SK-N-SH (cell line): Measurements from ENCODE around the gene SLCO3A1. TPM values are rescaled to one million over a fixed set of nuclear protein-coding genes. Genes with fewer than 3 reads are reported as not detected.

Experiments used
- CTCF ChIA-PET: fragments of 300-600, 350-600 bp; formaldehyde crosslinking; extraction: SDS; loops from one replicate; lab custom pipeline; 2021; lab: Yijun Ruan, JAX
- POLR2A ChIA-PET: fragments of 350-600 bp; sonication (Branson Sonifier 250); formaldehyde crosslinking; extraction: SDS; loops from one replicate; lab custom pipeline; 2020; ENCODE audit warnings: antibody characterized with exemption, inconsistent platforms; lab: Yijun Ruan, JAX
- DNase-seq: peaks from one replicate; pipeline ENCODE4 v3.0.0; 2012
- H2AFZ ChIP-seq: fragments of 200-600 bp; sonication (generic); 2 replicates; pipeline ENCODE4 v1.8.1; 2016; ENCODE audit warnings: antibody characterized with exemption, mild to moderate bottlenecking, low read depth
- H3F3A ChIP-seq: fragments of 200-600 bp; sonication (generic); replicated peaks from 2 replicates; pipeline ENCODE3; 2016; ENCODE audit warnings: antibody characterized with exemption, mild to moderate bottlenecking; ENCODE audit not compliant: insufficient read depth
- H3K27ac ChIP-seq, 2 experiments: fragments of 200-500 bp in 1 of 2; fragments of 200-600 bp in 1 of 2; sonication (Bioruptor generic) in 1 of 2; sonication (generic), shearing (Covaris generic) in 1 of 2; 2 replicates each; pipeline versions ENCODE4 v1.5.1 to v1.6.1; 2014 to 2016; ENCODE audit warnings: low read depth in 2 of 2, inconsistent platforms in 1 of 2, low read length in 1 of 2, mild to moderate bottlenecking in 1 of 2, mixed read lengths in 1 of 2
- H3K27me3 ChIP-seq: fragments of 200-600 bp; sonication (generic), shearing (Covaris generic); 2 replicates; pipeline ENCODE4 v1.6.1; 2016; ENCODE audit warnings: mixed run types; ENCODE audit not compliant: insufficient read depth
- H3K36me3 ChIP-seq, 2 experiments: fragments of 200-500 bp in 1 of 2; fragments of 200-600 bp in 1 of 2; sonication (Bioruptor generic) in 1 of 2; sonication (generic) in 1 of 2; replicated peaks in 1 of 2; 2 replicates each; pipeline versions ENCODE3 to v1.5.1; 2014 to 2016; ENCODE audit warnings: low read length in 1 of 2, mild to moderate bottlenecking in 1 of 2; ENCODE audit not compliant: insufficient read depth in 2 of 2, control insufficient read depth in 1 of 2
- H3K4me1 ChIP-seq, 2 experiments: fragments of 200-500 bp in 1 of 2; fragments of 200-600 bp in 1 of 2; sonication (Bioruptor generic) in 1 of 2; sonication (generic), shearing (Covaris generic) in 1 of 2; 2 replicates each; pipeline versions ENCODE4 v1.5.1 to v1.6.1; 2014 to 2016; ENCODE audit warnings: low read depth in 1 of 2, low read length in 1 of 2, mixed run types in 1 of 2; ENCODE audit not compliant: insufficient read depth in 2 of 2, control insufficient read depth in 1 of 2
- H3K4me2 ChIP-seq: fragments of 200-600 bp; sonication (generic), shearing (Covaris generic); 2 replicates; pipeline ENCODE4 v1.6.1; 2017; ENCODE audit warnings: mixed run types
- H3K4me3 ChIP-seq, 2 experiments: fragments of 200-500 bp in 1 of 2; fragments of 200-600 bp in 1 of 2; sonication (Bioruptor generic) in 1 of 2; sonication (generic), shearing (Covaris generic) in 1 of 2; 2 replicates each; pipeline versions ENCODE4 v1.5.1 to v1.8.1; 2014 to 2016; ENCODE audit warnings: low read depth in 2 of 2, inconsistent platforms in 1 of 2, low read length in 1 of 2, mild to moderate bottlenecking in 1 of 2, mixed read lengths in 1 of 2, moderate library complexity in 1 of 2
- H3K79me2 ChIP-seq: fragments of 200-600 bp; sonication (generic); 2 replicates; pipeline ENCODE4 v1.8.1; 2017; ENCODE audit warnings: mild to moderate bottlenecking; ENCODE audit not compliant: insufficient read depth
- H3K9ac ChIP-seq: fragments of 200-600 bp; sonication (generic); 2 replicates; pipeline ENCODE4 v1.6.1; 2017; ENCODE audit warnings: mixed run types
- H3K9me2 ChIP-seq: fragments of 200-600 bp; sonication (generic); 2 replicates; pipeline ENCODE4 v1.6.1; 2017; ENCODE audit warnings: mixed run types
- H3K9me3 ChIP-seq: fragments of 200-600 bp; sonication (generic); 2 replicates; pipeline ENCODE4 v1.6.1; 2017; ENCODE audit warnings: mixed run types, mild to moderate bottlenecking, moderate library complexity
- H4K20me1 ChIP-seq: fragments of 200-600 bp; sonication (generic); 2 replicates; pipeline ENCODE4 v1.6.1; 2017; ENCODE audit warnings: mild to moderate bottlenecking, mixed run types; ENCODE audit not compliant: insufficient read depth
- ELF1 ChIP-seq: IDR thresholded peaks from 2 replicates; pipeline ENCODE4 v1.4.0; 2012
- EP300 ChIP-seq, 2 experiments: IDR thresholded peaks; 2 replicates each; pipeline versions ENCODE4 v1.4.0 to v1.6.1; 2012; ENCODE audit warnings: borderline replicate concordance in 1 of 2, low read depth in 1 of 2, low read length in 1 of 2
- EZH2phosphoT487 ChIP-seq: fragments of 200-600 bp; sonication (generic); IDR thresholded peaks from 2 replicates; pipeline ENCODE4 v1.6.1; 2017; ENCODE audit warnings: low read depth, mixed run types, mild to moderate bottlenecking, antibody characterized with exemption, moderate library complexity, borderline replicate concordance
- FOXJ3 ChIP-seq: sonication (generic); formaldehyde crosslinking; IDR thresholded peaks from 2 replicates; pipeline ENCODE4 v1.5.1; 2020; ENCODE audit warnings: mild to moderate bottlenecking, missing genetic modification reagents
- GABPA ChIP-seq: IDR thresholded peaks from 2 replicates; pipeline ENCODE4 v1.4.0; 2012; ENCODE audit warnings: low read depth, mild to moderate bottlenecking
- JUND ChIP-seq: IDR thresholded peaks from 2 replicates; pipeline ENCODE4 v1.4.0; 2012
- MXI1 ChIP-seq: IDR thresholded peaks from 2 replicates; pipeline ENCODE4 v1.6.1; 2012; ENCODE audit warnings: mild to moderate bottlenecking, low read depth, low read length, improper control_type of control experiment
- NFIC ChIP-seq: IDR thresholded peaks from 2 replicates; pipeline ENCODE4 v1.4.0; 2012; ENCODE audit warnings: borderline replicate concordance
- POLR2AphosphoS5 ChIP-seq: IDR thresholded peaks from 2 replicates; pipeline ENCODE4 v1.6.1; 2012; ENCODE audit warnings: low read depth, low read length
- RAD21 ChIP-seq: IDR thresholded peaks from 2 replicates; pipeline ENCODE4 v1.6.1; 2012; ENCODE audit warnings: mild to moderate bottlenecking, low read length
- SMC3 ChIP-seq: IDR thresholded peaks from 2 replicates; pipeline ENCODE4 v1.6.1; 2012; ENCODE audit warnings: low read depth, low read length, improper control_type of control experiment
- TAF1 ChIP-seq: IDR thresholded peaks from 2 replicates; pipeline ENCODE4 v1.6.1; 2012; ENCODE audit warnings: low read depth, mild to moderate bottlenecking, low read length, moderate library complexity, borderline replicate concordance
- TCF12 ChIP-seq: IDR thresholded peaks from 2 replicates; pipeline ENCODE4 v1.4.0; 2012
- YY1 ChIP-seq: IDR thresholded peaks from 2 replicates; pipeline ENCODE4 v1.4.0; 2012; ENCODE audit warnings: low read depth, mild to moderate bottlenecking
- WGBS: methylation state at CpG from one replicate; pipeline ENCODE4 v1.1.6; 2017; ENCODE audit warnings: low lambda C conversion rate; 5-methylcytosine and 5-hydroxymethylcytosine counted together
- polyA plus RNA-seq, 3 experiments: library from polyadenylated mRNA; depleted of rRNA; stranded (reverse); fragments of >200 nt; gene quantifications; 2 replicates each; pipeline ENCODE4 v1.2.3, GENCODE V29; 2012
- TF ChIP-seq, protein P1 (sequence below): IDR thresholded peaks from 2 replicates; pipeline ENCODE4 v1.4.0; 2012; ENCODE audit warnings: low read depth
- TF ChIP-seq, protein P2 (sequence below): IDR thresholded peaks from 2 replicates; pipeline ENCODE4 v1.4.0; 2012; ENCODE audit warnings: low read depth, borderline replicate concordance
- TF ChIP-seq, protein P3 (sequence below): IDR thresholded peaks from 2 replicates; pipeline ENCODE4 v1.6.1; 2012; ENCODE audit warnings: mild to moderate bottlenecking, low read depth, low read length, moderate library complexity

The SLCO3A1 gene
- polyA plus RNA-seq, 1 of the 3 experiments (the other 2 are of a cell fraction), result 19.7 TPM

DNA sequence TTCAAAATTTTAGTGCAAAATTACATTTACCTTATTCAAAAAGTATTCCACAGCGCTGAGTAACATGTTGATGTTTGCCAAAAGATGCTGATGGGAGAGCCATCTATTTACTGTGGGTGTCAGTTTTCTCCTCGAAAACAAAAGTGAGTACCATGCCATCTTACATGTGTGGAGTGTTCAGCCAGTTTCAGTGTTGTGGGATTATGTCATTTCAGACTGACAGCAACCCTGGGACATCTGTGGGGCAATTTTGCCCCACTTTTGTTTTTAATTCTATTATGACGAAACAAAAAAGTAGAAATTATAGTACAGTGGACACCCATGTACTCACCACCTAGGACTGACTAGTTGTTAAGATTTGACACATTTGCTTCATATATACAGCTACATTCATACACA, 19.6 kb downstream of the SLCO3A1 start:
- Histone ChIP-seq H3K79me2 (peaks cover 34% of the 10 kb centered on the region; the same call in 1 of the 2 replicates), H3F3A (peaks cover 6% of the 10 kb centered on the region), H3K9me2 (no peaks in the 10 kb centered on the region), H3K9ac (no peak overlapping the region), H3K4me3 (no peak overlapping the region), H2AFZ (no peak overlapping the region), H3K4me2 (no peak overlapping the region), H3K4me1 (no peaks in the 10 kb centered on the region; a peak in 1 of 4 replicates), H4K20me1 (no peaks in the 10 kb centered on the region), H3K36me3 (no peaks in the 10 kb centered on the region), H3K27ac (no peak overlapping the region), H3K9me3 (no peaks in the 10 kb centered on the region), H3K27me3 (no peaks in the 10 kb centered on the region)
- 64% methylated on average over 3 of the region's 3 CpGs for WGBS
- ChIA-PET POLR2A (no interaction called here), CTCF (no interaction called here)
- no peak for DNase-seq
- TF ChIP-seq GABPA (no peak), TCF12 (no peak), RAD21 (no peak), NFIC (no peak), YY1 (no peak), POLR2AphosphoS5 (no peak), FOXJ3 (CRISPR knock-in tag) (no peak), JUND (no peak), ELF1 (no peak)
- TF ChIP-seq, protein P1, sequence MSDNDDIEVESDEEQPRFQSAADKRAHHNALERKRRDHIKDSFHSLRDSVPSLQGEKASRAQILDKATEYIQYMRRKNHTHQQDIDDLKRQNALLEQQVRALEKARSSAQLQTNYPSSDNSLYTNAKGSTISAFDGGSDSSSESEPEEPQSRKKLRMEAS, result no peak
- TF ChIP-seq, protein P2, sequence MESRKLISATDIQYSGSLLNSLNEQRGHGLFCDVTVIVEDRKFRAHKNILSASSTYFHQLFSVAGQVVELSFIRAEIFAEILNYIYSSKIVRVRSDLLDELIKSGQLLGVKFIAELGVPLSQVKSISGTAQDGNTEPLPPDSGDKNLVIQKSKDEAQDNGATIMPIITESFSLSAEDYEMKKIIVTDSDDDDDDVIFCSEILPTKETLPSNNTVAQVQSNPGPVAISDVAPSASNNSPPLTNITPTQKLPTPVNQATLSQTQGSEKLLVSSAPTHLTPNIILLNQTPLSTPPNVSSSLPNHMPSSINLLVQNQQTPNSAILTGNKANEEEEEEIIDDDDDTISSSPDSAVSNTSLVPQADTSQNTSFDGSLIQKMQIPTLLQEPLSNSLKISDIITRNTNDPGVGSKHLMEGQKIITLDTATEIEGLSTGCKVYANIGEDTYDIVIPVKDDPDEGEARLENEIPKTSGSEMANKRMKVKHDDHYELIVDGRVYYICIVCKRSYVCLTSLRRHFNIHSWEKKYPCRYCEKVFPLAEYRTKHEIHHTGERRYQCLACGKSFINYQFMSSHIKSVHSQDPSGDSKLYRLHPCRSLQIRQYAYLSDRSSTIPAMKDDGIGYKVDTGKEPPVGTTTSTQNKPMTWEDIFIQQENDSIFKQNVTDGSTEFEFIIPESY, result no peak

DNA sequence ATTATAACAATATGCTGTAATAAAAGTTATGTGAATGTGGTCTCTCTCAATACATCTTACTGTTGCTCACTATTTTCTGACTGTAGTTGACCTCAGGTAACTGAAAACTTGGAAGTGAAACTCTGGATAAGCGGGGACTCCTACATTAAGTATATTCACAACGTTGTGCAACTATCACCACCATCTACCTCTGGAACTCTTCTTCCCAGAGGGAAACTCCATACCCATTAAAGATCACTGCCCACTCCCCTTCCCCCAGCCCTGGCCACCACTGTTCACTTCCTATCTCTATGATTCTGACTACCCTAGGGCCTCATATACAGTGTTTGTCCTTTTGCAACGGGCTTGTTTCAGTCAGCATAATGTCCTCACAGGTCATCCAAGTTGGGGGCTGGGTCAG, 20.7 kb downstream of the SLCO3A1 start:
- 63% methylated on average over 3 of the region's 3 CpGs for WGBS
- no peak overlapping the region for H3K4me3 ChIP-seq
- ChIA-PET CTCF (interaction anchor here (0.8 kb wide), 1 partner anchor 29 kb away, joined by 4 read pairs; no protein-coding TSS in a partner anchor), POLR2A (no interaction called here)
- TF ChIP-seq SMC3 (no peak), MXI1 (no peak), TAF1 (no peak), TCF12 (no peak), FOXJ3 (CRISPR knock-in tag) (no peak), EP300 (IDR thresholded peaks at IDR 0.05; ENCODE audit: borderline replicate concordance in 1 of 2, low read depth in 1 of 2, low read length in 1 of 2) (no peak), EZH2phosphoT487 (no peak), ELF1 (no peak)
- TF ChIP-seq, protein P2, result no peak
- TF ChIP-seq, protein P3, sequence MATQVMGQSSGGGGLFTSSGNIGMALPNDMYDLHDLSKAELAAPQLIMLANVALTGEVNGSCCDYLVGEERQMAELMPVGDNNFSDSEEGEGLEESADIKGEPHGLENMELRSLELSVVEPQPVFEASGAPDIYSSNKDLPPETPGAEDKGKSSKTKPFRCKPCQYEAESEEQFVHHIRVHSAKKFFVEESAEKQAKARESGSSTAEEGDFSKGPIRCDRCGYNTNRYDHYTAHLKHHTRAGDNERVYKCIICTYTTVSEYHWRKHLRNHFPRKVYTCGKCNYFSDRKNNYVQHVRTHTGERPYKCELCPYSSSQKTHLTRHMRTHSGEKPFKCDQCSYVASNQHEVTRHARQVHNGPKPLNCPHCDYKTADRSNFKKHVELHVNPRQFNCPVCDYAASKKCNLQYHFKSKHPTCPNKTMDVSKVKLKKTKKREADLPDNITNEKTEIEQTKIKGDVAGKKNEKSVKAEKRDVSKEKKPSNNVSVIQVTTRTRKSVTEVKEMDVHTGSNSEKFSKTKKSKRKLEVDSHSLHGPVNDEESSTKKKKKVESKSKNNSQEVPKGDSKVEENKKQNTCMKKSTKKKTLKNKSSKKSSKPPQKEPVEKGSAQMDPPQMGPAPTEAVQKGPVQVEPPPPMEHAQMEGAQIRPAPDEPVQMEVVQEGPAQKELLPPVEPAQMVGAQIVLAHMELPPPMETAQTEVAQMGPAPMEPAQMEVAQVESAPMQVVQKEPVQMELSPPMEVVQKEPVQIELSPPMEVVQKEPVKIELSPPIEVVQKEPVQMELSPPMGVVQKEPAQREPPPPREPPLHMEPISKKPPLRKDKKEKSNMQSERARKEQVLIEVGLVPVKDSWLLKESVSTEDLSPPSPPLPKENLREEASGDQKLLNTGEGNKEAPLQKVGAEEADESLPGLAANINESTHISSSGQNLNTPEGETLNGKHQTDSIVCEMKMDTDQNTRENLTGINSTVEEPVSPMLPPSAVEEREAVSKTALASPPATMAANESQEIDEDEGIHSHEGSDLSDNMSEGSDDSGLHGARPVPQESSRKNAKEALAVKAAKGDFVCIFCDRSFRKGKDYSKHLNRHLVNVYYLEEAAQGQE, result no peak
- TF ChIP-seq, protein P1, result no peak
- H2AFZ ChIP-seq, result no peak overlapping the region
- H3K27ac ChIP-seq, result no peak overlapping the region
- no peak for DNase-seq
- no peaks in the 10 kb centered on the region for H3K27me3 ChIP-seq
- no peak overlapping the region for H3K4me2 ChIP-seq
- H3K79me2 ChIP-seq, result peaks cover 25% of the 10 kb centered on the region; the same call in 1 of the 2 replicates
- H3K4me1 ChIP-seq, result no peaks in the 10 kb centered on the region
- no peaks in the 10 kb centered on the region for H3K9me3 ChIP-seq
- no peaks in the 10 kb centered on the region for H3F3A ChIP-seq
- H3K9me2 ChIP-seq, result no peaks in the 10 kb centered on the region
- H4K20me1 ChIP-seq, result no peaks in the 10 kb centered on the region
- H3K9ac ChIP-seq, result no peak overlapping the region
- H3K36me3 ChIP-seq, result no peaks in the 10 kb centered on the region
